ENCODE results near the gene BPIFB3. TPM values are rescaled to one million over a fixed set of nuclear protein-coding genes. Genes with fewer than 3 reads are reported as not detected.
A peak's percentile ranks its signal among the peaks of the same experiment; 100 is the strongest.

The BPIFB3 gene
- total and polyA plus RNA-seq, 2 of the 13 experiments (the other 11 are each of a cell fraction or from before 2014, with no cell fraction given): 0.09 TPM; not detected in 1

GRCh38 chr20:33023439-33024242 lies 30.1 kb upstream of the BPIFB3 start (continued):
- TF ChIP-seq, protein P1, sequence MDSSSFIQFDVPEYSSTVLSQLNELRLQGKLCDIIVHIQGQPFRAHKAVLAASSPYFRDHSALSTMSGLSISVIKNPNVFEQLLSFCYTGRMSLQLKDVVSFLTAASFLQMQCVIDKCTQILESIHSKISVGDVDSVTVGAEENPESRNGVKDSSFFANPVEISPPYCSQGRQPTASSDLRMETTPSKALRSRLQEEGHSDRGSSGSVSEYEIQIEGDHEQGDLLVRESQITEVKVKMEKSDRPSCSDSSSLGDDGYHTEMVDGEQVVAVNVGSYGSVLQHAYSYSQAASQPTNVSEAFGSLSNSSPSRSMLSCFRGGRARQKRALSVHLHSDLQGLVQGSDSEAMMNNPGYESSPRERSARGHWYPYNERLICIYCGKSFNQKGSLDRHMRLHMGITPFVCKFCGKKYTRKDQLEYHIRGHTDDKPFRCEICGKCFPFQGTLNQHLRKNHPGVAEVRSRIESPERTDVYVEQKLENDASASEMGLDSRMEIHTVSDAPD (CRISPR knock-in tag; IDR thresholded peaks at IDR 0.05): no peak
- TF ChIP-seq MTERF4 (CRISPR knock-in tag; IDR thresholded peaks at IDR 0.05) (no peak), ZNF124 (CRISPR knock-in tag; IDR thresholded peaks at IDR 0.05) (0 out of 2 replicates have a peak, but pooled peaks have one; percentile 16), NFKB2 (CRISPR knock-in tag; IDR thresholded peaks at IDR 0.05; ENCODE audit: borderline replicate concordance) (0 out of 2 replicates have a peak, but pooled peaks have one; percentile 9), AGO2 (optimal IDR thresholded peaks at IDR 0.05; ENCODE audit: low read depth, low read length) (peak; percentile 25), ZNF121 (CRISPR knock-in tag; IDR thresholded peaks at IDR 0.05) (no peak), RBFOX2 (IDR thresholded peaks at IDR 0.05; ENCODE audit: low read depth, low read length) (peak; percentile 76), ZNF225 (CRISPR knock-in tag; IDR thresholded peaks at IDR 0.05) (0 out of 2 replicates have a peak, but pooled peaks have one; percentile 26), HNF1A (IDR thresholded peaks at IDR 0.05; ENCODE audit: low read depth) (no peak), HNF1A (CRISPR knock-in tag; IDR thresholded peaks at IDR 0.05; ENCODE audit: borderline replicate concordance) (no peak), IRX3 (CRISPR knock-in tag; IDR thresholded peaks at IDR 0.05; ENCODE audit: borderline replicate concordance, low read depth) (no peak), ZNF629 (CRISPR knock-in tag; conservative IDR thresholded peaks at IDR 0.05) (peak; percentile 86), ZNF547 (CRISPR knock-in tag; IDR thresholded peaks at IDR 0.05) (no peak), HHEX (CRISPR knock-in tag; IDR thresholded peaks at IDR 0.05) (no peak), SETDB1 (CRISPR knock-in tag; IDR thresholded peaks at IDR 0.05; ENCODE audit: borderline replicate concordance) (no peak)
- TF ChIP-seq, protein P2, sequence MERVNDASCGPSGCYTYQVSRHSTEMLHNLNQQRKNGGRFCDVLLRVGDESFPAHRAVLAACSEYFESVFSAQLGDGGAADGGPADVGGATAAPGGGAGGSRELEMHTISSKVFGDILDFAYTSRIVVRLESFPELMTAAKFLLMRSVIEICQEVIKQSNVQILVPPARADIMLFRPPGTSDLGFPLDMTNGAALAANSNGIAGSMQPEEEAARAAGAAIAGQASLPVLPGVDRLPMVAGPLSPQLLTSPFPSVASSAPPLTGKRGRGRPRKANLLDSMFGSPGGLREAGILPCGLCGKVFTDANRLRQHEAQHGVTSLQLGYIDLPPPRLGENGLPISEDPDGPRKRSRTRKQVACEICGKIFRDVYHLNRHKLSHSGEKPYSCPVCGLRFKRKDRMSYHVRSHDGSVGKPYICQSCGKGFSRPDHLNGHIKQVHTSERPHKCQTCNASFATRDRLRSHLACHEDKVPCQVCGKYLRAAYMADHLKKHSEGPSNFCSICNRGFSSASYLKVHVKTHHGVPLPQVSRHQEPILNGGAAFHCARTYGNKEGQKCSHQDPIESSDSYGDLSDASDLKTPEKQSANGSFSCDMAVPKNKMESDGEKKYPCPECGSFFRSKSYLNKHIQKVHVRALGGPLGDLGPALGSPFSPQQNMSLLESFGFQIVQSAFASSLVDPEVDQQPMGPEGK (CRISPR knock-in tag; IDR thresholded peaks at IDR 0.05): no peak
- TF ChIP-seq, protein P3, sequence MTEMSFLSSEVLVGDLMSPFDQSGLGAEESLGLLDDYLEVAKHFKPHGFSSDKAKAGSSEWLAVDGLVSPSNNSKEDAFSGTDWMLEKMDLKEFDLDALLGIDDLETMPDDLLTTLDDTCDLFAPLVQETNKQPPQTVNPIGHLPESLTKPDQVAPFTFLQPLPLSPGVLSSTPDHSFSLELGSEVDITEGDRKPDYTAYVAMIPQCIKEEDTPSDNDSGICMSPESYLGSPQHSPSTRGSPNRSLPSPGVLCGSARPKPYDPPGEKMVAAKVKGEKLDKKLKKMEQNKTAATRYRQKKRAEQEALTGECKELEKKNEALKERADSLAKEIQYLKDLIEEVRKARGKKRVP (CRISPR knock-in tag; IDR thresholded peaks at IDR 0.05): 0 out of 4 replicates have a peak, but pooled peaks of 1 of the 2 experiments have one; percentile 25
